Measurements from ENCODE around the gene NTM. TPM values are rescaled to one million over a fixed set of nuclear protein-coding genes. Genes with fewer than 3 reads are reported as not detected.
A peak's percentile ranks its signal among the peaks of the same experiment; 100 is the strongest.

NTM gene
- polyA plus RNA-seq, 4 donors: 36.2 to 52.4 (median 44.4) TPM

DNA sequence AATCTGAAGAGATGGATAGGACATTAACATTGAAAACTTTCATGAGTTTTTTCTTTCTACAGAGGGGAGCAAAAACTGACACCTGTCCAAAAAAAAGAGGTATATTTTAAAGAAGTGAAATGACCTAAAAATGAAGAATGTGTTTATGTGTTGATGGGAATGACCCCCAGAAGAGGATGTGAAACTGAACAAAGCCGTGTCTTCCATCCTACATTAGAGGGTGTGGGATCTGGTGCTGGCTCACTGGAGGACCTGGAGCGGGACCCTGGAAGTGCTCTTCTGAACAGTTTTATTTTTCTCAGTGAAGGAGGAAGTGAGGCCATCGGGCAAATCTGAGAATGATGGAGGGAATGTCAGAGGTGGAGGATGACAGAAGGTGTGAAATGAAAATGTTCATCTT is 470.1 kb downstream of the NTM start:
- no peak for DNase-seq (ENCODE audit: low read depth in 4 of 4, low spot score in 3 of 4)

DNA sequence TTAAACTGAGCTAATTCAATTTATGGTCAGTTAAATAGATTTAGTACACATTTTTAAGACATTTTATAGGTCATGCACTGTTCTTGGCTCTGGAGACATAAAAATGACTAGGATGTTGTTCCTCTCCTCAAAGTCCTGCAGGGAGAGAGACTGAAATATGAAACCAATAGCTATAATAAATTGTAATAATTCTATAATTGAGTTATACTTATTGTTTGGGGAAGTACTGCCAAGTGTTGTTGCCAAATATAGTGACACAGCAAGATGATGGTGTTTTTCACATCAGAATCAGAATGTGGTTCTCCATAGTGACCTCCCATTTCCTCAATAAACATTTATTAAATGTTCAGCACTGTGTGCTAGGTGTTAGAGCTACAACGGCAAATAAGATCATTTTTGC is 470.6 kb downstream of the NTM start:
- no peak for DNase-seq (ENCODE audit: low read depth in 4 of 4, low spot score in 3 of 4)

GRCh38 chr11:131841925-131842635 is 471.7 kb downstream of the NTM start:
- no peak for DNase-seq (ENCODE audit: low read depth in 4 of 4, low spot score in 3 of 4)

- no peak for DNase-seq (ENCODE audit: low read depth in 4 of 4, low spot score in 3 of 4)
These were observed 474.8 kb downstream of the NTM start for GRCh38 chr11:131845255-131845654.

- DNase-seq (ENCODE audit: low read depth in 4 of 4, low spot score in 3 of 4): no peak
These were observed 479.1 kb downstream of the NTM start for GRCh38 chr11:131849485-131849884.

GRCh38 chr11:131850507-131850906 is 480.1 kb downstream of the NTM start:
- no peak for DNase-seq (ENCODE audit: low read depth in 4 of 4, low spot score in 3 of 4)

- DNase-seq (ENCODE audit: low read depth in 4 of 4, low spot score in 3 of 4): no peak
These were observed 481.7 kb downstream of the NTM start for GRCh38 chr11:131851964-131852755.

- no peak for DNase-seq (ENCODE audit: low read depth in 4 of 4, low spot score in 3 of 4)
These were observed 482.3 kb downstream of the NTM start for GRCh38 chr11:131852757-131853156.

DNA sequence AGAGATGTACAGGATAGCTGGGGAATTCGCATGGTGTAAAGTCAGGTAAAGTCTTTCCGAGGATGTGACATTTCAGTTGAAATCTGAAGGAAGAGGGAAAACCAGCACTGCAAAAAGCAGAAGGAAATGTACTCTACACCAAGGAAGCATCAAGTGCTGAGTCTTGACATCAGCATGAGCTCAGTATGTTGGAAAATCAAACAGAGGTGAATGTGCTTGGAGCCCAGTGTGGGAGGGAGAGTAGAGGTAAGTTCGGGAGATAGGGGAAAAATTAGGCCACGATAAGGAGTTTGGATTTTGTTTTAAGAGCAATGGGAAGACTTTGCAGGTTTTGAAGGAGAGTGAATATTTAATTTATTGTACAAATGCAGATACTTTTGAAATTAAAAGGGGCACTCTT is 484.0 kb downstream of the NTM start:
- no peak for DNase-seq (ENCODE audit: low read depth in 4 of 4, low spot score in 3 of 4)

DNA sequence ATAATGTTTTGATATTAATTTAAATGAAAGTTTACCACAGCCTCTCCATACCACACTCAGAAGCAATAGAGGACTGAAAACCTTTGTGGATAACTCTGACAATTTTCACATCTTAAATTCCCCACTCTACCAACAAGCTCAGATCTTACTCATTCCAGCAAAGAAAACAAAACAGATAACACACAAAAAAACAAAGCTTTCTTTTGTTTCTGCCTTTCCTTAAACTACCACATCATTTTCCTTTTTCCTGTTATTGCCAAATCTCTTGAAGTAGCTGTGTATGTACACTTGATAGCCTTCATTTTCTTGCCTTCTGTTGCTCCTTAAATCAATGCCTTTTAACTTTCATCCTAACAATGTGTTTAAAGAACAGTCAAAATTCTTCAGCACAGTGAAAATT is 484.9 kb downstream of the NTM start:
- no peak for DNase-seq (ENCODE audit: low read depth in 4 of 4, low spot score in 3 of 4)

GRCh38 chr11:131857246-131857645 is 486.8 kb downstream of the NTM start:
- DNase-seq (ENCODE audit: low read depth in 4 of 4, low spot score in 3 of 4): no peak

DNA sequence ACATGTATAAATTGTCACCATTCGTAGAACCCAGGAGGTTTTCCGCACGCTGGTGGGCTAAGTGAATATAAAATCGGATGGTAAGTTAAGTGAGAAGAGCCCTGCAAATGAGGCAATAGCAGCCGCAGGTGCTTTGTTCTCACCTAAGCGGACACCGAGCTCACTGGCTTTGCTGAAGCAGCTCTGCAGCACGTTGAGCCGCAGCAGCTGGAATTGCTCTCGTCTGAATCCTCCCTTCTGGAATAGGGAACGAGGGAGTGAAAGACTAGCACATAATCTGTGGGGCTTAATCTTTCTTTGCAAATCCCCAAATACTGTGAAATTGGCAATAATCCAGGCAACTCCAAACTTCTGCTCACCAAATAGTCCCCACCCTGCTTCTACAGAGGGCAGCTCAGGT is 488.1 kb downstream of the NTM start:
- DNase-seq (ENCODE audit: low read depth in 4 of 4, low spot score in 3 of 4): no peak

DNA sequence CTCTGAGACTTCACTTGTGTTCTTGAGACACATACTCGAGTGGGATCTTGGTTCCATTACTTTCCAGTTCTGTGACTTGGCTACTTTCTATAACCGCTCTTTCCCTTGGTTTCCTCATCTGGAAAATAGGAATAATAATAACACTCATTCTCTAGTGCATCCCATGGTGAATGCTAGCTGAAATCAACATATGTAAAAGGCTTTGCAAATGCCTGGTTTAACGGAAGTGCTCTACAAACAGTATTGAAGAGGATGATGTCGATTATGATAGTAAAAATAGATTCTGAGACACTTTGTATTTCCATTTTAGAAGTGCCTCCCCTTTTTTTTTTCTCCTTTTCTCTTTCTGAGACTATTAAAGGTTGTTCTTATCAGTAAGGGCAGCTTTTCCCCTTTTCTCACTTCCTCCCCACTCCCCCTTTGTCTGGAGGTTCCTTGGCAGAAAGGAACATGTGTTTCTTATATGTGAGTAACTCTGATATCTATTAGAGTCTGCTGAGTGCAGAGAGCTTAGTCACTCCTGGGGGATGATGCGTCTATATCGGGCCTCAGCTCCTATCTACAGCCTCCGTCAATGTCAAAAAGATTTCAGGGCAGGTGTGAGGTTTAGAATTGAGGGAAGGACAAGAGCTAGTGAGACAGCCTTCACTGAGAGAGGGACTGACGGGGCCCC is 489.3 kb downstream of the NTM start:
- DNase-seq (ENCODE audit: low read depth in 4 of 4, low spot score in 3 of 4): no peak

GRCh38 chr11:131864228-131864627 is 493.8 kb downstream of the NTM start:
- DNase-seq (ENCODE audit: low read depth in 4 of 4, low spot score in 3 of 4): no peak

GRCh38 chr11:131865860-131866259 is 495.4 kb downstream of the NTM start:
- no peak for DNase-seq (ENCODE audit: low read depth in 4 of 4, low spot score in 3 of 4)

DNA sequence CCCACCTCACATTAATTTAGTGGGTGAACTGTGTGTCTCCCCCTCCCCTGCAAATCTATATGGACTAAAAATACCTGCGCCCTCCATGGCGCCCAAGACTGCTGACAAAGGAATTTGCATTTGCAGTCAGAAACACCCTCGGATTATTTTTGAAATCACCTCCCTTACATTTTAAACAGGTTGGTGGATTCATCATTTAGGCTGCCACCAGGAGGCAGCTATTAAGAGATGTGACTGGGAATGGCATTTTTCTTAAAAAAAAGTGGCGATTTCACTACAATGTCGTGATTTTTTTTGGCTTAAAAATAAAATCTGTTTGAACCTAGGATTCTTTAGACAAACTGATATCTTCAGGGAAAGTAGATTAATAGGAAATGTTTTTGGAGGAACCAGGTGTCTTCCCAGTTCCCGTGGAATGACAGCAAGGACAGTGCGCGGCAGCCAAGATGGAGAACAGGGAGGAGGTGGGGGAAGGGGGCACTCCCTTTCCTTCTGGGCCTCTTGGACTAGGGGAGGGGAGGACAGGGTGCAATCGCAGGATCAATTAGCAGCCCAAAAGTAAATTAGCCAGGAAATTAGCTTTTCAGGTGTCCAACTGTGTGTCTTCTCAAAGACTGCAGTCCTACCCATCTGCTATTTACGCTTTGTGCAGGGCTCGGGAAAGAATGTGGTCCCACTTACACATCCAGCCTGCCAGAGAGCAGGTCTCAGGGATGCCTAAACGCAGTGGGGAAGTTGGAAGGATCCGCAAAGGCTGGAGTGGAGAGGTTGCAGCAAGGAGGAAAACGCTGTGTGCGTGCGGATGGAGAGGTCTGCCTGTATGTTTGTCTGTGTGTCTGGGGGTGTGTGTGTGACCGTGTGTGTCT is 496.4 kb downstream of the NTM start:
- DNase-seq (ENCODE audit: low read depth in 4 of 4, low spot score in 3 of 4): no peak

- DNase-seq (ENCODE audit: low read depth in 4 of 4, low spot score in 3 of 4): peak; percentile 60 to 76 (median 70)
These were observed 497.2 kb downstream of the NTM start for GRCh38 chr11:131867457-131868257.

DNA sequence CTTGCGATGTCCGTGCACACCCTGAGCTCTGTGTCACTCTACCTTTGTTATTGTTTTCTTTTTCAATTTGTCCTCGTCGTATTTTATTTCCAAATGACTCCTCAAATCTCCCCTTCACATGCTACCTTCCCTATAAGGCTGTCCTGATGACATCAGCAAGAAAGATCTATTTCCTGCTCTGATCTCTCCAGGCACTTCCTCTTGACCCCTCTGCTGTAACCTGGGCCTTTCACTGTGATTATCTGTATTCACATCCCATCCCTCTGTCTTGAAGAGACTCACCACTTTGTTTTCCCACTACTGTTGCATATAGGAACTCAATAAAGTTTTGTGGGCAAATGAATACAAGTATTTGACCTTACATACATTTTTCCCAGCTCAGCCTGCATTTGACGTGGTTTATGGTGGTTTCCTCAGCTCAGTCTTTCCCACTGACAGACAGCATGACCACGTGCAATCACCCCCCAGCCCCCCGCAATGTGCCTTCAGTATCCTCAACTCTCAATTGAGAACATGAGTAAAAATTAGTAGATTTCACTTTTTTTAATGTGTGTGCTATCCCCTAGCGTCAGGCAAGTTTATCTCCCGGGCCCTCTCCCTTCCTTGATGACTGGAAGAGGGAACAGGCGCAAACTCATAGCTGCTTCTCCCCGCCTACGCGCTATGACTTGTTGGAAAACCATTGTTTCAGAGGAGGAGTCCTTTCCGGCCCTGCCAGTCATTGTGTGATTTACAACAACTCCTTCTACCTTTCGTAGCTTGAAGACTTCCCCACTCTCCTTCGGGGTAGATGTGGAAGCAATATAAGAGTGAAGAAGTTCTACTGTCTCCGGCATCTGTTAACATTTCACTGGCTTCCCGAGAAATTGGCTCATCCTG is 498.5 kb downstream of the NTM start:
- DNase-seq (ENCODE audit: low read depth in 4 of 4, low spot score in 3 of 4): no peak

GRCh38 chr11:131870305-131870704 is 499.9 kb downstream of the NTM start:
- DNase-seq (ENCODE audit: low read depth in 4 of 4, low spot score in 3 of 4): no peak
